Stimulated activated naive CD4-positive, alpha-beta T cell treated with Interleukin-2 at 50 U/mL for 16 hours (primary cell): ENCODE measurements around the gene SMAD6.

Source experiments
- DNase-seq: peaks from one replicate; lab custom pipeline; 2025; lab: John Stamatoyannopoulos, UW

The SMAD6 gene

GRCh38 chr15:66758844-66759243 is 56.8 kb downstream of the SMAD6 start:
- DNase-seq: no peak

- DNase-seq: no peak
These were observed 58.3 kb downstream of the SMAD6 start for GRCh38 chr15:66760097-66760967.

- no peak for DNase-seq
These were observed 59.1 kb downstream of the SMAD6 start for GRCh38 chr15:66760968-66761725.

- DNase-seq: no peak
These were observed 59.9 kb downstream of the SMAD6 start for GRCh38 chr15:66761726-66762595.

- no peak for DNase-seq
These were observed 61.4 kb downstream of the SMAD6 start for GRCh38 chr15:66763186-66764071.

- DNase-seq: no peak
These were observed 62.2 kb downstream of the SMAD6 start for GRCh38 chr15:66764072-66764786.

GRCh38 chr15:66765478-66766281 is 63.6 kb downstream of the SMAD6 start:
- no peak for DNase-seq

- no peak for DNase-seq
These were observed 64.5 kb downstream of the SMAD6 start for GRCh38 chr15:66766282-66767230.

GRCh38 chr15:66767240-66767659 is 65.2 kb downstream of the SMAD6 start:
- DNase-seq: no peak

- no peak for DNase-seq
These were observed 67.0 kb downstream of the SMAD6 start for GRCh38 chr15:66768987-66769386.

- DNase-seq: no peak
These were observed 68.7 kb downstream of the SMAD6 start for GRCh38 chr15:66770518-66771350.

GRCh38 chr15:66771351-66771650 is 69.3 kb downstream of the SMAD6 start:
- no peak for DNase-seq

GRCh38 chr15:66772604-66773128 is 70.6 kb downstream of the SMAD6 start:
- no peak for DNase-seq

- no peak for DNase-seq
These were observed 71.3 kb downstream of the SMAD6 start for GRCh38 chr15:66773129-66773873.

GRCh38 chr15:66774001-66774814 is 72.2 kb downstream of the SMAD6 start:
- no peak for DNase-seq
